HG02759 (cell line): Measurements from ENCODE around the gene GUCA1A.
"Not testable (repeated sequence)": the region's sequence is repeated elsewhere in the genome, so short reads cannot be mapped to it uniquely, and the experiment has no call there.

Experiments used
- ATAC-seq: cut with Tn5 transposase; IDR thresholded peaks from one replicate; pipeline ENCODE4 v1.9.1; 2021; ENCODE audit warnings: mild to moderate bottlenecking, moderate library complexity; ENCODE audit not compliant: unreplicated experiment

The GUCA1A gene

GRCh38 chr6:42142118-42142835, 30.9 kb upstream of the GUCA1A start, which contains the start of gene C6orf132:
Gene C6orf132, minus strand, starts transcription at chr6:42142620. Its CDS starts 176 bp downstream, at chr6:42142444.
- ATAC-seq, result no peak

DNA sequence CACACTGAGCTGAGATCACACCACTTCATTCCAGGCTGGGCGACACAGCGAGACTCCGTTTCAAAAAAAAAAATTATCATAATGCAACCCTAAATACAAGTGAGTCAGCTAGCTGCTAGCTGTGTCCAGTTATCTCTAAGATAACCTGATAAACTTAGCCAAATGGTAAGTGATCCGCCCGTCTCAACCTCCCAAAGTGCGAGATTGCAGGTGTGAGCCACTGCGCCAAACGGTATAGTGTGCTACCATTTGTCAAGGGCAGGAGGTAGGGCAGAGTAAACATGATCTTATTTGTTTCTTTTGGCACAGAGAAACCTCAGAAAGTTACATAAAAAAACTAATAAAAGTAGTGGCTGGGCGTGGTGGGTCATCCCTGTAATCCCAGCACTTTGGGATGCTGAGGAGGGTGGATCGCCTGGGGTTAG, 26.0 kb upstream of the GUCA1A start:
- ATAC-seq, result no peak

DNA sequence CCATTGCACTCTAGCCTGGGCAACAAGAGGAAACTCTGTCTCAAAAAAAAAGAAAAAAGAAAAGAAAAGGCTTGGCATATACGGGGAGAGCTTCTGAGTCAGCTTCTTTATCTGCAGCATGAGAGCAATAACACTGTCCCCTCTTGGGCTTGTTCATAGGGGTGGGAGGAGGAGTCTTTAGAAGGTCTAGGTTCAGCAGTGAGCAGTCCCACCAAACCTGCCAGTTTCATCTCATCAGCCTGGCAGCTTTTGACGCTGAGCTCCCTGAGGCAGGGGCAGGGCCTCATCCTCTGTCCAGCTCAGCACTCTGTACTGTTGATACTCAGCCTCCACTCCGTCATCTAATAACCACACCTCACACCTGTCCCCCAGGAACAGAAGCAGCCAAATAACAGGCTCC, 25.1 kb upstream of the GUCA1A start:
- no peak for ATAC-seq

DNA sequence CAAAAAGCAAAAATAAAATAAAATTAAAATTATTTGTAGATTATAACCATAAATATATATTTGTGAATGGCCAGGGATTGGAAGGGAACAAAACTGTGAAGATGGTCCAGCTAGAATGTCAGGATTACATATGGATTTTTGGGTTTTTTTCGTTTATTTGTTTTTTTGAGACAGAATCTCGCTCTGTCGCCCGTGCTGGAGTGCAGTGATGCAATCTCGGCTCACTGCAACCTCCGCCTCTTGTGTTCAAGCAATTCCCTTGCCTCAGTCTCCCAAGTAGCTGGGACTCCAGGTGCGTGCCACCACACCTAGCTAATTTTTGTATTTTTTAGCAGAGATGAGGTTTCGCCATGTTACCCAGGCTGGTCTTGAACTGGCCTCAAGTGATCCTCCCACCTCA, 22.9 kb upstream of the GUCA1A start:
- no peak for ATAC-seq

DNA sequence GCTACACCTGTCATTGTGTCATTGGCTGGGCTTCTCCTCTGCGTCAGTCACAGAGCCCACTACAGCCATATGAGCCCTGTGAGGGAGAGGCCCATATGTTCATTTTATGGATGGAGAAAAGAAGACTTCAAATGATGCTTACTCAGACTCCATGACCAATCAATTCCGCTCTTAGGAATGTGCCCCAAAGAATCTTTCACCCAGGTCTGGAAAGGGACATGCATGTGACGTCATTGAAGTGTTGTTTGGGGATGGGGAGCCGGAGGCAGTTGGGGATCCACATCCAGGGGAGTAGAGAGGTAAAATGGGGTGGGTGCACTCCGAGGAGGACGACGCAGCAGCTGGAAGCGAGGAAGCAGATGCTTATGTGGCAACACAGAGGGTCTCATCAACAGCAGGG, 21.1 kb upstream of the GUCA1A start:
- ATAC-seq, result no peak

DNA sequence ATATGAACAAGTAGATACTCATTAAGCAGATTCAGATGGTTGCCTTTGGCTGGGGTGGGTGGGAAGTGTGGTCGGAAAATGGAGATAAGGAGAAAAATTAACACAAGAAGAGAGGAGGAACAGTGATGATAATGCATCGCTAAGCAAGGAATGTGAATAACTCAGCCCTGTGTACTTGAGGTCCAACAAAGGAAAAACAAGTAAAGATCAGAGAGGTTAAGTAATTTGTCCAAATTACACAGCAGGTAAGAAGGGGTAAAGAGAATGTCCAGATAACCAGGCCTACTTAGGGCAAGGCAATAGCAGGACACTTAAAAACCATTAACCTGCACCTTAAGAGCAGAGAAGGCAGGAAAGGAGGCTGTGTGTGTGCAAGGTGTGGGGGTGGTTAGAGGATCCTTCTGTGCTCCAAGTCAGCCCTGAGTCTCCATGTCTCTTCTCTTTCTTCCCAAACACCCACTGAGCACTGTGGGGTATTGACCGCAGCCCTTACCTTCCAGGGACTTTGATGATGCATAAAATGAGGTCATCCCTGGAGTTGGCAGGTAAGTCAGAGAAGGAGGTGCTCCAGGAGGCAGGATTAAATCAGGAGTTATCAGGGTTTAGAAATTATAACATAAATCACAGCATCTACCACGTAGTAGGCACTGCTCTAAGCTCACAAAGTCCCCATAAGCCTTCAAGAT, 20.5 kb upstream of the GUCA1A start:
- not testable (repeated sequence) for ATAC-seq

DNA sequence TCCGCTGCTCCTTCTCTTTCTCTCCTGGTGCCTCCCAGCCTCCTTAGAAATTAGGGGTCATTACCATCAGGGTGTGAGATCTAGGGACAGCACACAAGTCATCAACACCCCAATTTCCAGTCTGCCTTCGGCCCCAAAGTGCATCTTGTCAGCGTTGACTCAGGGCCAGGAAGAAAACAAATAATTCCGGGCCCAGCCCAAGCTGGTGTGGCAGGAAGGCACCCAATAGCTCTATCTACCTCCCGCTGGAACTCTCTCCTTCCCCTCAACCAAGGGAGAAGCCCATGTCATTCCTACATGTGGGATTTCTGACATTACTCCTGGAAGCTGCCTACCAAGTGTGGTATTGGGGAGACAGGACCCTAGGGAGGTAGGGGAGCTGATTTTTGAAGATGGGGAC, 19.2 kb upstream of the GUCA1A start:
- ATAC-seq, result no peak

DNA sequence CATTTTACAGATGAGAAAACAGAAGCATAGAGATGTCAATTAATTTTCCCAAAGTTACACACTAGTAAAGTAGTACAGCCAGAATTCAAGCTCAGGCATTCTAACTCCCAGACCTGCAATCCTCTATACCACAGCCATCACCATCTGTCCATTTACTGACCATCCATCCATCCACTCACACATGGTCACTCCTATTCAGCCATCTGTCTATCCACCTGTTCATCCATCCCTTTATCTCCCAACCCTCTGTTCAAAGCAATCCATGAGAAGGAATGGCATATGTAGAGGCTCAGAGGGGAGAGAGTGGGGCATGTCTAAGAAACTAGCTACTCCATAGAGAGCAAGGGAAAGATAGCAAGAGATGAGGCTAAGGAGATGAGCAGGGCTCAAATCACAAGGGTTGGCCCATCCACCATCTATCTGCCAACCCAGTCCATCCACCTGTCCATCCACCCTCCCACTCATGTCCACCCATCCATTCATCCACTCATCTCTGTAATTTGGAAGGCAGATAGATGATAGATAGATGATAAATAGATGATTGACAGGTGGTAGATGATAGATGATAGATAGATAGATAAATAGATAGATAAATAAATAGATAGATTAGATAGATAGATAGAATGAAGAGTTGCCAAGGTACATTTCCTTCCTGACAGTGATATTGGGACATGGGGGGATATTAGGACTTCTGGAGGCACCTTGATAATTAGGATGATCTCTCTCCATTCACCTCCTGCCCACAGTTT, 18.5 kb upstream of the GUCA1A start:
- ATAC-seq, result no peak

DNA sequence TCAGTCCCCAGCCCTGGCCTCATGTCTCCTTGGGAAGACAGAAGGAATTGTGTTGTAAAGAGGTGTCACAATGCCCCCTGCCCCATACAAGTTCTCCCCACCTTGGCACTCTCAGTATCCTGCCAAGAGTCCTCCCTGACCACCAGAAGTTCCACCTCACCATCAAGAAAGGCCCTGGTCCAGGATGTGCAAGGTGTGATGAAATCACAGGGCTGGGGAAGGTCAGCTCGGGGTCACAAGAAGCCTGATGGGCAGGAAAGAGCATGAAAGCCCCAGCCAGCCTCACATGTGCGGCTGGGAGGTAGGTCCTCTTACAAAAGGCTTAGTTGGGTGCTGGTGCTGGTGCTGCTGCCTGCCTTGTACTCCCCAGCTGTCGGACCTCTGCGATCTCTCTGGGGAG, 17.9 kb upstream of the GUCA1A start:
- no peak for ATAC-seq

DNA sequence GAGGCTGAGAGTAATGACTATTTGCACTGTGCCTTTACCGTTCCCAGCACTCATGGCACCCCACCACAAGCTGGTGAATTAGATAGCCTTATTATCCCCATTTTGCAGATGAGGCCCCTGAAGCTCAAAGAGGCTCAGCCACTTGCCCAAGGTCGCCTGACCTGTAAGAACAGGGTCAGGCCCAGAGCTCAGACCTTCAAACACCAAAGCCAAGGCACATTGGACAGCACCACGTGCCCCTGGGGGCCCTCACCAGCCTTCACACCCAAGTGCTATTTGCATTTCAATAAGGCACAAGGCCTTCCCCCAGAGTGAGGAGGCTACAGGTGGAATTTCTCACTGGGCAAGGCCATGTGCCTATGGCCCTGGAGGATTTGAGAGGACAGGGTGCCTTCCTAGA, 16.5 kb upstream of the GUCA1A start:
- ATAC-seq, result no peak

DNA sequence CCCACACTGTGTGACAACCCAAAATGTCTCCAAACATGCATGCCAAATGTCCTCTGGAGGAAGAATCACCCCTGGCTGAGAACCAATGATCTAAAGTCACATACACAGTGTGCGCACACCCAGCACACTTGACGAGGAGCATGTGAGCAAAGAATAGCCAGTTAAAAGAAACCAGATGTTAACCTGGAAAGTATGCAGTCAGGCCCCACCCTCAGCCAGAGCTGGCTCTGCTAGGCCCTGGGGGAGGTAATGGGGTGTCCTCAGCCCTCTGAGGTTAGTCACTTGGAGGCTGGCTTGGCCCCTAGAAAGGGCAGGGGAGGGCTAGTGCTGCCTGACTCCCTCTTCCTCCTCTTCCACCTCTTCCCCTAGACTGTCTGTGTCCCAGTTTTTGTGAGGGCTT, 15.2 kb upstream of the GUCA1A start:
- ATAC-seq, result no peak

GRCh38 chr6:42158631-42159030, 14.5 kb upstream of the GUCA1A start:
- ATAC-seq, result no peak

DNA sequence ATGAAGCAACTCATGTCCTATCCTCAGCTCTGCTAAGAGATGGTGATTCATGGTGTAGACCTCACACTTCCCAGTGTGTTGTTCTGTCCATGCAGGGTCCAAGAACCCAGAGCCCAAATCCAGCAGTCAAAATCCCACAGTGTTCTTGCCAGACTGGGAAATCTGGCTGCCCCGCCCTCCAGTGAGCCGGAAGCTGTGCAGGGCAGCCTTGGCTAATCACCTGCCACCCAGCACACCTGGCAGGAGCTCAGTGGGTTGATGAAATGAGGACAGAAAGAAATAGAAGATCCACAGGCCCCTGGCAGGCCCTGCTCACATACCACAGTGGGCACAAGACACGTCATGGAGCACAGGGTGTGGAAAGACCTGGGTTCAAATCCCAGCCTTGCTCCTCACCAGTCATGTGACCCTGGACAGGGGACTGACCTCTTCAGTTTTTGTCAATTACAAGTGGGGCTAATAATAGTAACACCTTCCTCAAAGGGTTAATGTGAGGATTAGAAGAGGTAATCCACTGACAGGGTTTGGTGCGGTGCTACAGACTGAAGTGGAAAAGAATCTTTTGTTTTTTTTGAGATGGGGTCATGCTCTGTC, 13.6 kb upstream of the GUCA1A start:
- no peak for ATAC-seq

GRCh38 chr6:42162384-42162783, 10.8 kb upstream of the GUCA1A start:
- ATAC-seq, result no peak

DNA sequence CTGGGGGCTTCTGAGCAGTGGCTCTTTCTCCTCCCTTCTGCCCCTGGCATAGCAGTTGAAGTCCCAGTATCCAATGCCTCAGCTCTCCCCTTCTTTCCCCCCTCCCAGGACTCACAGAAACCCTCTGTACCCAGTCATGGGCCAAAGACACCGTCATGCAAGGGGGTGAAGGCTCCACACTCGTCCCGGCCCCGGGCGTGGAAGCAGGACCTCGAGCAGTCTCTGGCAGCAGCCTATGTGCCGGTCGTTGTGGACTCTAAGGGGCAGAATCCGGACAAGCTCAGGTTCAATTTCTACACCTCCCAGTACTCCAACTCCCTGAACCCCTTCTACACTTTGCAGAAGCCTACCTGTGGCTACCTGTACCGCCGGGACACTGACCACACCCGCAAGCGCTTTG, 10.4 kb upstream of the GUCA1A start:
- no peak for ATAC-seq

GRCh38 chr6:42163981-42164380, 9.2 kb upstream of the GUCA1A start:
- no peak for ATAC-seq

GRCh38 chr6:42165016-42165415, 8.1 kb upstream of the GUCA1A start:
- ATAC-seq, result no peak

DNA sequence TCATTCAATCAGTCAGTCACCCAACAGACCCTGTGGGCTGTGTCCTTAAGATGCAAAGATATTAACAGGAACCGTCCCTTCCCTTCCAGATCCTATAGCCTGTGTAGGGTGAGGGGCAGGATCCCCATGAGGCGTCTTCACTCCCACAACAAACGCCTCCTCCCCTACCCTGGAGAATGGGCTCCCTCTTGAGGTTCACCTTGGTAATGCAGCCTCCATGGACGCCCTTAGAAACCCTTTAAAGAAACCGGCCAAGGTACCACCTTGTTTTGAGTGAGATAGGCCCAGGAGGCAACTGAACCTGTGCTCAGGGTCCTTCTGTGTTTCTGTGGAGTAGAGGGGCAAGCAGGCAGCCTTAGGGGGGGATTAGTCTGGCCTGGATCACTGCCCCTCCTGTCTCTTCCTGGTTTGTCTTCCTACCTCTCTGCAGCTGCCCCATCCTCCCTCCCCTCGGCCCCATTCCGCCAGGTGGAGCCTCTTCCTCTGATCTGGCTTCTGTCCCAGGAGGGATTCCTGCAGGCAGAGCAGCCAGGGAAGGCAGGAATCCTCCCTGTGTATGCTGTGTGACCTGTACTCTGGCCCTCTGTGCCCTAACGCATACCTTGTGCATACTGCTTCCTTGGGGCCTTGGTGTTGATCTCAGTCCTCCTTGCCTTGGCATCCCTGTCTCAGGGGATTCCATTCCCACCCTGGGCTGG, 6.6 kb upstream of the GUCA1A start:
- ATAC-seq, result no peak

DNA sequence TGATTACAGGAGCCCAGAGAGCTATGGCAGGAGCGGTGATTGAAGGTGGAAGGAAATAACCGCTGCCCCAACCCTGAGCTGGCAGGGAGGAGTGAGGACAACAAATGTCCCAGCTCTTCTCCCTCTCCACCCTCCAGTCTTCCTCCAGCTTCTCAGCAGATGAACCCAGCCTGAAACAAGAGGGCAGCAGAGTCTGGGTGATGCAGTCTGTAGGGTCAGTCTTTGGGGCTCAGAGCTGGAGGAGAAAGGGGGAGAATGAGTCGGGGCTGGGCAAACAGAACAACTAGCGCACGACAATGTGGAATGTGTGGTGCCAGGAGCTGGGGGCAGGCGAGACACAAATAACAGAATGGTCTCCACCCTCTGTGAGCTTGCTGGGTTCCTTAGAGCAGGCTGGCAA, 4.5 kb upstream of the GUCA1A start:
- ATAC-seq, result no peak

DNA sequence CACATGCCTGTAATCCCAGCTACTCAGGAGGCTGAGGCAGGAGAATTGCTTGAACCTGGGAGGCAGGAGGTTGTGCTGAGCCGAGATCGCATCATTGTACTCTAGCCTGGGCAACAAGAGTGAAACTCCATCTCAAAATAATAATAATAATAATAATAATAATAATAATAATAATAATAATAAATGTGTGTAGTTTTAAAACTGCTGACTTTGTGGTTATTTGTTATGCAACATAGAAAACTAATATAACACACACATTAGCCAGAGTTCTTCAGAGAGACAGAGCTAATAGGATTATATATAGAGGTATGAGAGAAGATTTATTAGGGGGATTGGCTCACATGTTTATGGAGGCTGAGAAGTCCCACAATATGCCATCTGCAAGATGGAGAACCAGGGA, 3.4 kb upstream of the GUCA1A start:
- ATAC-seq, result not testable (repeated sequence)
